ENCODE data around the gene RGS1. TPM values are rescaled to one million over a fixed set of nuclear protein-coding genes. Genes with fewer than 3 reads are reported as not detected.
A peak's percentile ranks its signal among the peaks of the same experiment; 100 is the strongest.

Gene RGS1
- total and polyA plus RNA-seq, 12 donors = 0.30 to 7.2 (median 0.96) TPM

GRCh38 chr1:192545896-192546521 lies 29.6 kb upstream of the RGS1 start:
- TF ChIP-seq, protein P1, sequence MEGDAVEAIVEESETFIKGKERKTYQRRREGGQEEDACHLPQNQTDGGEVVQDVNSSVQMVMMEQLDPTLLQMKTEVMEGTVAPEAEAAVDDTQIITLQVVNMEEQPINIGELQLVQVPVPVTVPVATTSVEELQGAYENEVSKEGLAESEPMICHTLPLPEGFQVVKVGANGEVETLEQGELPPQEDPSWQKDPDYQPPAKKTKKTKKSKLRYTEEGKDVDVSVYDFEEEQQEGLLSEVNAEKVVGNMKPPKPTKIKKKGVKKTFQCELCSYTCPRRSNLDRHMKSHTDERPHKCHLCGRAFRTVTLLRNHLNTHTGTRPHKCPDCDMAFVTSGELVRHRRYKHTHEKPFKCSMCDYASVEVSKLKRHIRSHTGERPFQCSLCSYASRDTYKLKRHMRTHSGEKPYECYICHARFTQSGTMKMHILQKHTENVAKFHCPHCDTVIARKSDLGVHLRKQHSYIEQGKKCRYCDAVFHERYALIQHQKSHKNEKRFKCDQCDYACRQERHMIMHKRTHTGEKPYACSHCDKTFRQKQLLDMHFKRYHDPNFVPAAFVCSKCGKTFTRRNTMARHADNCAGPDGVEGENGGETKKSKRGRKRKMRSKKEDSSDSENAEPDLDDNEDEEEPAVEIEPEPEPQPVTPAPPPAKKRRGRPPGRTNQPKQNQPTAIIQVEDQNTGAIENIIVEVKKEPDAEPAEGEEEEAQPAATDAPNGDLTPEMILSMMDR (IDR thresholded peaks at IDR 0.05) = peak in 2 of 9 donors; percentile 22 to 32
- H3K4me1 ChIP-seq = peaks cover 0 to 38% (median 0%) of the 10 kb centered on the region in 9 donors
- no peaks in the 10 kb centered on the region for H3K27me3 ChIP-seq
- no peak for DNase-seq
- H3K4me3 ChIP-seq = no peak overlapping the region
- H3K9me3 ChIP-seq = no peaks in the 10 kb centered on the region
- ATAC-seq = no peak
- no peaks in the 10 kb centered on the region for H3K36me3 ChIP-seq
- H3K27ac ChIP-seq = peak overlapping the region in 1 of 10 donors; percentile 60
- 90 to 91% methylated on average over 3 of the region's 3 CpGs for WGBS, 2 donors
- intact Hi-C loops (cut with DNase I) = no loop called here

- Histone ChIP-seq H3K36me3 (no peaks in the 10 kb centered on the region), H3K27me3 (no peaks in the 10 kb centered on the region), H3K27ac (peak overlapping the region in 1 of 10 donors; percentile 60), H3K4me1 (peaks cover 0 to 45% (median 0%) of the 10 kb centered on the region in 9 donors), H3K4me3 (no peak overlapping the region), H3K9me3 (no peaks in the 10 kb centered on the region)
- ATAC-seq (no peak), DNase-seq (no peak)
- intact Hi-C loops (cut with DNase I) = no loop called here
- TF ChIP-seq, protein P1 (IDR thresholded peaks at IDR 0.05) = no peak
- WGBS, 2 donors = 53 to 58% methylated on average over 7 of the region's 7 CpGs
Measured at GRCh38 chr1:192546596-192547190, 28.9 kb upstream of the RGS1 start.

DNA sequence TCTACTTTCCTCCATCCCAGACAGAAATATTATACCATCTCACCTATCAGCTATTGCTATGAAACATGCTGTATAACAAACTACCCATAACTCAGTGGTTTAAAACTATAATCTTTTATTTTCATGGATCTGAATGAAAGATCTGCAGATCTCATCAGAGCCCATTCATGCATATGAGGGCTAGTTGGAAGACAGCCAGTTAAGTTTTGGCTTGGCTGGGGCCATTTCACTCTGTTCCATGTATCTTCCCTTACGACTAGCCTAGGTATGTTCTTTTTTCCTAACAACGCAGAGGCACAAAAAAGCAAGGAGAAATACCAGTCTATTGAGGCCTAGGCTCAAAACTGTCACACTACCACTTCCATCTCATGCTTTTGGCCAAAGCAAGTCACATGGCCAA lies 28.1 kb upstream of the RGS1 start:
- WGBS, 2 donors = 72 to 82% methylated on average over 2 of the region's 2 CpGs
- TF ChIP-seq, protein P1 (IDR thresholded peaks at IDR 0.05) = no peak
- H3K36me3 ChIP-seq = no peaks in the 10 kb centered on the region
- intact Hi-C loops (cut with DNase I) = no loop called here
- no peak for ATAC-seq
- H3K27me3 ChIP-seq = no peaks in the 10 kb centered on the region
- no peak for DNase-seq
- H3K27ac ChIP-seq = no peak overlapping the region
- no peaks in the 10 kb centered on the region for H3K9me3 ChIP-seq
- H3K4me3 ChIP-seq = no peak overlapping the region
- H3K4me1 ChIP-seq = peaks cover 0 to 49% (median 0%) of the 10 kb centered on the region in 9 donors

DNA sequence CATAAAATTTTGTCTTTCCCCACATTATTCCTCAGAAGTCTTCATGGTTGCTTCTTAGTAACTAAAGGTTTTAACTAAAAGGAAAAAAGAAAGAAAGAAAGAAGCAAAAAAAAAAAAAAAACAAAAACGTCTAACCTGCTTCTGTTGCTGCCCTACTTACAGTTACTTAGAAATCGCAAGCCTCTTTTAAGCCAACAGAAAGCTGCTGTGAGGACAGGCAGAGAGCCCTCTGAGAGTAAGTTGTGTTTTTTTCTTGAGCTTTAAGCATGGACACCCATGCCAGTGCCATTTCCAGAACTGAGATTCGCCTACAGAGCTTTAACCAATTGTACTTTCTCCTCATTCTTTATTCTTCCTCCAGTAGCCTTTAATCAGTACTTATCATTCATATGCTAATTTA lies 25.6 kb upstream of the RGS1 start:
- DNase-seq (no peak), ATAC-seq (no peak)
- WGBS, 2 donors = 78 to 82% methylated on average over 3 of the region's 3 CpGs
- TF ChIP-seq, protein P1 (IDR thresholded peaks at IDR 0.05) = no peak
- Histone ChIP-seq H3K9me3 (no peaks in the 10 kb centered on the region), H3K36me3 (no peaks in the 10 kb centered on the region), H3K4me3 (no peak overlapping the region), H3K4me1 (peaks cover 0 to 49% (median 0%) of the 10 kb centered on the region in 9 donors), H3K27me3 (no peaks in the 10 kb centered on the region), H3K27ac (peak overlapping the region in 1 of 10 donors; percentile 65)
- intact Hi-C loops (cut with DNase I) = no loop called here

All from heart right ventricle (tissue), 16 donors.